Activated effector memory CD4-positive, alpha-beta T cell treated with Interleukin-2 at 50 U/mL for 16 hours (primary cell): ENCODE measurements around the gene CNGB1.
"Not testable (repeated sequence)": the region's sequence is repeated elsewhere in the genome, so short reads cannot be mapped to it uniquely, and the experiment has no call there.

ENCODE experiments used
- DNase-seq: peaks from one replicate; pipeline ENCODE4 v3.0.0-alpha.2; 2020

The CNGB1 gene

GRCh38 chr16:57923418-57923817 lies 47.5 kb downstream of the CNGB1 start:
- no peak for DNase-seq

GRCh38 chr16:57920880-57921229 lies 50.1 kb downstream of the CNGB1 start:
- DNase-seq: no peak

GRCh38 chr16:57920215-57920879 lies 50.6 kb downstream of the CNGB1 start:
- no peak for DNase-seq

DNA sequence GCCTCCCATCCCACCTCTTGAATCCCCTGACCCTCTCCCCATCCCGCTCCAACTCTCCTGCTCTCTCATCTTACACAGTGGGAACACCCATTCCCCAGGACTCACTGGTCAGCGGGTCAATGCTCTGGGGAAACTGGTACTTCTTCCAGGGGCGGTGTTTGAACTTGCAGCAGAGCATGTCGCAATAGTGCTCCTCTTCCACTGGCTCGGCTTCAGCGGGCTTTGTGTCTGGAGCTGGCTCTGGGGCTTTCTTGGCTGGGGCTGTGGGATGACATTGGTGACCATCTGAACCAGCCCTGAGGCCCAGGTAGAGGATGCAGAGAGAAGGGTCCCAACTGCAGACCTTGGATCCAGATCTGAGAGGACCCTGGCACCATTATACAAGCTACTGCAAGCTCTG lies 51.9 kb downstream of the CNGB1 start:
- DNase-seq: no peak

DNA sequence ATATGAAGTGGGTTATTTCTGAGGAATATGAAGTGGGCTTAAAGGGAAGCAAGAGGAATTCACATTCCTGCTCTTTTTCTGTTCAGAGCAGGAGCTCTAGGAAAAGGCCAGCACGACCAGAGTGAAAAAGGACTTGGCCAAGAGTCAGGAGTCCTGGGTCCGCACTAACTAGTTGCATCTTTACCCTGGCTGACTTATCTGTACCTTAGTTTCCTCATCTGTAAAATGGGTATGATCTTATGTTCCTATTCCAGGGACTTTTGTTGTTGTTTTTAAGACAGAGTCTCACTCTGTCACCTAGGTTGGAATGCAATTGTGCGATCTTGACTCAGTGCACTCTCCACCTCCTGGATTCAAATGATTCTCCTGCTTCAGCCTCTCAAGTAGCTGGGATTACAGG lies 52.5 kb downstream of the CNGB1 start:
- no peak for DNase-seq

- not testable (repeated sequence) for DNase-seq
These were observed 53.0 kb downstream of the CNGB1 start for GRCh38 chr16:57917929-57918328.

GRCh38 chr16:57917489-57917888 lies 53.4 kb downstream of the CNGB1 start:
- DNase-seq: not testable (repeated sequence)

- no peak for DNase-seq
These were observed 54.0 kb downstream of the CNGB1 start for GRCh38 chr16:57916735-57917438.

- no peak for DNase-seq
These were observed 55.0 kb downstream of the CNGB1 start for GRCh38 chr16:57915811-57916488.

DNA sequence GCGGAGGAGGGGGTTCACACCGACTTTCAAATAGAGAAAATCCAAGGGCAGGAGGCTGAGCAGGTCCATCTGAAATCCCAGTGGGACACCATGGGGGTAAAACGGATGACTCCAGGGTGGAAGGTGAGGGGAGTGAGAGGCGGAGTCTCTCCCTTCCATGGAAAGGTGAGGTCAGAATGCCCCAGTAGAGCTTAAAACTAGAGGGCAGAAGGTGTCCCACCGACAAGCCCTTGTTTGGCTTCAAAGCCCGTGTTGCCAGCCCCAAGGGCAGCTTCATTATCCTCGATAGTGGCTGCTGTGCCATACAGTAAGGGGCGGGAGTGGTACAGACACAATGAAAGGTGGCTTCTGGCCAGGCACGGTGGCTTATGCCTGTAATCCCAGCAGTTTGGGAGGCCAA lies 55.7 kb downstream of the CNGB1 start:
- DNase-seq: no peak

- no peak for DNase-seq
These were observed 56.4 kb downstream of the CNGB1 start for GRCh38 chr16:57914244-57915173.

- DNase-seq: no peak
These were observed 58.2 kb downstream of the CNGB1 start for GRCh38 chr16:57912529-57913260.

DNA sequence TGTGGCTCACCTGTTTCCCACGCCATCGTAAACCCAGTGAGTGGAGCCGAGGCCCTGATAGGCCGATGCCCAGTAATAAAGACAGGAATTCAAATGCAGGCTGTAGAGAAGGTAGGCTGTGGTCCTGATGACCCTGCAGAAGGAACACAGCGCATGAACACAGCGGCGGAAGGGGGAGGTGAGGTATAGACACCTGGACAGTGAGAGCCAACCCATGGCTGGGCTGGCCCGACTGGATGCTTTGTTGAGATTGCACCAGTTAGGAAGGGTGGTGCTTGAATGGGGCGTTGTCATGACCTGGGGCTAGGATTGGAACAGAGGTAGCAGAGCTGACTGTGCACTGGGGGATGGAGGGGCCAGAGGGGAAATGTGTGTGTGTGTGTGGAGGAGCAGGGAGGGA lies 59.2 kb downstream of the CNGB1 start:
- no peak for DNase-seq

DNA sequence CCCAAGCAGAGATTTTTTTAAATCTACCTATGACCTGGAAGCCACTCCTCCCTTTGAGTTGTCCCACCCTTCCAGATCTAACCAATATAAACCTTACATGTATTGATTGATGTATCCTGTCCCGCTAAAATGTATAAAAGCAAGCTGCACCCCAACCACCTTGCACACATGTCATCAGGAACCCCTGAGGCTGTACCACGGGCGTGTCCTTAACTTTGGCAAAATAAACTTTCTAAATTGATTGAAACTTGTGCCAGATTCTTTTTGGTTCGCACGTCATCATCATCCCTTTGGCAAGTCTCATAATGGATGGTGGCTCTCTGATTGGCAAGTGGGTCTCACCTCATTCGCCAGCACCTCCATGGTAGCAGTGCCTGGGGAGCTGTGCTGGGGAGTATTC lies 60.2 kb downstream of the CNGB1 start:
- DNase-seq: no peak

DNA sequence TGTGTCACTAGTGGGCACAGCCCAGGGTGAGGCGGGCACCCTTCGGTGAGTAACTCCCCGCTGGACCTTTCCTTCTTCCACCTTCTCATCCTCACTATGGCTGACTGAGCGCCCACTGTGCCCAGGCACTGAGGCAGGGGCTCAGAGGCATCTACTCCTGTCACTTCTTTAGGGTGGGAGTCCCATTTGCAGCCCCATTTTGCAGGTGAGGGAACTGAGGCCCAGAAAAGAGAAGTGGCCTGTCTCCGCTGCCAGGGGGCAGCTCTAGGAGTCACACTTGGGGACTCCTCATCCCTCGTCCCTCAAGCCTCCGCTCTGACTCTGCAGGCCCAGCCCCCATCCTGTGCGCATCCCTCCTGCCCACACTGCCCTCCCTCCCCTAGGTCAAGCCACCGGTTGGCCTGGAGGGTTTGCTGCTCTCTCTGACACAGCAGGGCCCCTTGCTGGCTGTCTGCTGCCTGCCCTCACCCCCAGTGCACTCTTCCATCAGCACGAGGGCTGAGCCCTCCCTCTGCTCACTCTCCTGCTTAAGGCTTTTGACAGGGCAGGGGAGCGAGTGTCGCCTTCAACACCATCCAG lies 62.4 kb downstream of the CNGB1 start:
- DNase-seq: no peak

DNA sequence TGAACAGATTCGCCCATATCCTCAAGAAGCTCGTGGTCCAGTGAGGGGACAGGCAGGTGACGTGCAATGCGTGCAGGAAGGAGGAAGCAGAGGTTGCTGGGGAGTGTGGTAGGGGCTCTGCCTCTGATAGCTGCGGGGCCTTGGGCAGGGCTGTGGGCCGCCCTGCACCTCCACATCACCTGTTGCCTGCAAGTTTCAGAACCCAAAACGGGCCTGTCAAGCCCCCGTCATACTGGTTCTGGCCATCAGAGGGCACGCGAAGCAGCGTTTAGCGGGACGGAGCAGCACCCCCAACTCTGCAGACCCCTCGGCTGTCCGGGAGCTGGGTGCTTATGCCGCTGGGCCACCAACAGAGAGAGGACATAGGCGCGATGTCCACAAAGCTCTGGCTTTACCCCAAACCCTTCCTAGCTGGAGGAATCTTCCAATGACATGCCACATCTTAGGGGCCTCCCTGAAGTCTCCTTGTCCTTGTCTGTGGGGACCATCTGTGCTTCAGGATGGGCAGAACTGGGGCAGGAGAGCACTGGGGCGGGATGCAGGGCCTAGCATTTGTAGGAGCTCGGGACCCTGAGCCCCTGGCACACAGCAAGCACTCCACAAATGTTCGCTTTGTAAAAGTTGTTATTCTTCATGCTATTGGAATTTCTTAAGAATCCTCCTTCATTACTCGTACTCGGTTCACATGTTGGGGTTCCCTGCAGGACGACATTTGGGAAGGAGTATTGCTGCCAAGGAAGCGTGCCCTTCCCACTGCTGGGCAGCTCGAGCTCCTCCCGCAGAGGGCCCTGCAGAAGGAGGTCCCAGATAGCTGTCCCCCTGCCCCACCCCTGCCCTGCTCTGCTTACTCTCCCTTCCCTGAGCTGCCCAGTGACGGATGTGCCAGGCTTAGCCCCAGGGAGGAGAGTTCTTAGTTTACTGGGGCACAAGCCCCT lies 64.3 kb downstream of the CNGB1 start:
- peak; percentile 3 for DNase-seq

DNA sequence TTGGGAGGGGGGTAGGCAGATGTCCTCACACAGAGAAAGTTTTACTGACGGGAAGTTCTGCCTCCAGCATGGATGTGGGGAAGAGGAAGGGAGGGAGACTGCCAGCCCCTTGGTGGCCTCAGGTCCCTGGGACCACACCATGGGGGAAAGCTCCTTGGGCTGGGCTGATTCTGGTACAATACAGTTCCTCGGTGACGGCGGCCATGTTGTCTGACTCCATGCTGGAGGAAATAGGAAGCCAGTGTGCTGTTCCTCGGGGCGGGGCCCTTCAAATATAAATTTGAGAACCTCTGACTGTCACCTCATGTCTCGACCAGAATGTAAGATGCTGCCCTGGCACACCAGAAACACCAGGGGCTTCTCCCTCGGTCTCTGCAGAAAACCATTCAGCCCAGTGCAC lies 66.8 kb downstream of the CNGB1 start:
- DNase-seq: no peak

GRCh38 chr16:57903656-57904055 lies 67.3 kb downstream of the CNGB1 start:
- no peak for DNase-seq

DNA sequence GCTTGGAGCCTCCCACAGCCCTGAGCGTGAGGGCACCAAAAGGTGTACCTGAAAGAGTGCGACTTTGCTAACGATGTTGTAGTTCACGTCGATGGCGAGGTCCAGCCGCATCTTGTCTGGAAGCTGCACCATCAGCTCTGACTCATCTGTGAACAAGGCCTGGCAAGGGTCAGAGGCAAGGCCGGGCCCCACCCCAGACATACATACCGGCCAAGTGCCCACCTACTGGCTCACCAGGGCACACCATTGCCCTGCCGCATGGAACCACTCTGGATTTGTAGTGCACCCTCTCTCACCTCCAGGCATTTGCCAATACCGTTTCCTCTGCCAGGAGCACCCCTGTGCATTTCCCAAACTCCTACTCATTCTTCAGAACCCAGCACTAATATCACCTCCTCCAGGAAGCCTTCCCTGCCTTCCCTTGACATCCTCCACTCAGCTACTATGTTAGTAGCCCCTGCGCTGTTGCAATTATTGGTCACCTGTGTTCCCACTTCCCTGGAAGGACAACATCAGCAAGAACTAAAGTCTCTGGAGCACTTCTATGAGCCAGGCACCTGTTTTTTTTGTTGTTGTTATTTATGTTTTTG lies 69.4 kb downstream of the CNGB1 start:
- no peak for DNase-seq

GRCh38 chr16:57900796-57901479 lies 70.0 kb downstream of the CNGB1 start:
- no peak for DNase-seq
